NOMO-1 (cell line): Measurements from ENCODE around the gene SASH1.

ENCODE experiments used
- DNase-seq, 2 experiments: peaks; one replicate each; lab custom pipeline; 2025; ENCODE audit not compliant: unreplicated experiment in 2 of 2; lab: John Stamatoyannopoulos, UW

Gene SASH1

DNA sequence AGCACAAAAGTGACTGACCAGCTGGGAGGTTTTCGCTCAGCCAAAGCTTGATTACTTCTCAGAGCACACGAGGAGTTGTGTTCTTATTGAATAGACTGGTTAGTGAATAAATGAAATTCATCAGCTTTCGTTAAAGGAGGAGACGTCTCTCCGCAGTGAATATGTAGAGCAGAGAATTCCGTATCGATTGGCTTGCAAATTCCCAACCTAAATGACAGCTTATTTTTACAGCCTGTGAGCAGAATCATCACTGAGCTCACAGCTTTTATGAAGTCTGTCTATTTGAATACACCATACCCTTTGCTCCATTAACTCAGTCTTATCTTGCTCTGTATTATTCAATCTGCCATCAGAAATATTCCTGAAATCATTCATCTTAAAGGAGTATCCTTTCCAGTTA lies 192.7 kb downstream of the SASH1 start:
- no peak for DNase-seq

DNA sequence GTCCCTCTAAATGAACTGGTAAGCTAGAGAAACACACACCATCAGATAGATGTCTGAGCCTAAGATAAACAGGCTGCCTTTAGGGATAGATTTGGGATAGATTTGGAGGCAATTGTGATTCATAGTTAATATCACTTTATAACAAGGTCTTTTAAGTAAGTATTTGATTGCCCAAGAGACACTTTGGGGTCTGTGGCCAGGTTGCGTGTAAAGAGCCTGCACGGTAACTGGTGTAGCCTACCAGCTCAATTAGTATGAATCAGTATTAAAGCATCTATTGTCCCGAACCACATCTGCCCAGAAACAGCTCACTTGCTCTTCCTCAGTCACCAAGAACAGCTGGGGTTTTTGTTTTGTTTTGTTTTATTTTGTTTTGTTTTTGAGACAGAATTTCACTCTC lies 193.3 kb downstream of the SASH1 start:
- no peak for DNase-seq

DNA sequence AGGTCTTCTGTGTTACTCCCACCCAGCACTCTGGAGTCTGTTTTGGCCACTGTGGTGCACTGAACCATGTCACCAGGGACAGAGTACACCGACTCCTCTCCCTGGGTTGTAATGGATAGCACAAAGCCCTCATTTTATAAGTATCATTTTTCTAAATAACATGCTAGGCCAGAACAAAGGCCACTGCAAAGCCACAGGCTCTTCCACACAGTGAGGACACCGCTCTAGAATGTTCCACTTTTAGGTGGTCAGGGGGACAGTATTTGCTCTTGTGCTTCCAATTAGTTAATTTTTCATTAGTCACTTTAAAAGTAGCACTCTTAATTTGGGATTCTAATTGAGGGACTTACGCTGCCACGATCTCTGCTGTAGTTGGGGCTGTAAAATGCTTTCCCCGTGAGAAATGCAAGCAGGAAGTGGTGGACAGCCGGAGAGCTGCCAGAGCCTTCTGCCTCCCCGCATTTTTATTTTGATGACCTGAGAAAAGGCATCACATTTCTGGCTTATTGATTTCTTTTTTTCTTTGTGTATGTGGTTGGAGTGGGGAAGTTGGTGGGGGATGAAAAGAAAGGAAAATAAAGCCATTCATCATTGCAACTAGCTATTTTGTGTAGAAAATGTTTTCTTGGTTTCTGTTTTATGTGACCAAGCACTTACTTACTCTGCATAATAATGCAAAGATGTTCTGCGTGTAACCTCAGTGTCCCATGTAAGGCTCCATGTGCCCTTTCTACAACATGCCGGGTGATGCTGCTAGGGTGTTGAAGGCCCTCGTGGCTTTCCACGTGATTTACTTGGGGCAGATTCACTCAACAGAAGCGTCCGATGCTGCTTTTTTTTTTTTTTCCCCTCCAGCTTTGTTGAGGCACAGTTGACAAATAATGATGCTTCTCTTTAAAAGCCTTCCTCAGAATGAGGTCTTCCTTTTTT lies 195.9 kb downstream of the SASH1 start:
- no peak for DNase-seq

DNA sequence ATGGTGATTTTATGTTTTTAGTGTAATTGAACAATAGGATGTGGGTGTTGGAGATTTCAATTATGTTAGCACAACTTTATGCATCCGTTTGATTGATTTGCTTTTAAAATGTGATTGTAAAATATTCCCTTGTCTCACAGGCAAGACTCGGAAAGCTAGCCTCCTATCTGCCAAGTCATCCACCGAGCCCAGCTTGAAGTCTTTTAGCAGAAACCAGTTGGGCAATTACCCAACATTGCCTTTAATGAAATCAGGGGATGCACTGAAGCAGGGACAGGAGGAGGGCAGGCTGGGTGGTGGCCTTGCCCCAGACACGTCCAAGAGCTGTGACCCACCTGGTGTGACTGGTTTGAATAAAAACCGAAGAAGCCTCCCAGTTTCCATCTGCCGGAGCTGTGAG lies 200.9 kb downstream of the SASH1 start:
- no peak for DNase-seq

DNA sequence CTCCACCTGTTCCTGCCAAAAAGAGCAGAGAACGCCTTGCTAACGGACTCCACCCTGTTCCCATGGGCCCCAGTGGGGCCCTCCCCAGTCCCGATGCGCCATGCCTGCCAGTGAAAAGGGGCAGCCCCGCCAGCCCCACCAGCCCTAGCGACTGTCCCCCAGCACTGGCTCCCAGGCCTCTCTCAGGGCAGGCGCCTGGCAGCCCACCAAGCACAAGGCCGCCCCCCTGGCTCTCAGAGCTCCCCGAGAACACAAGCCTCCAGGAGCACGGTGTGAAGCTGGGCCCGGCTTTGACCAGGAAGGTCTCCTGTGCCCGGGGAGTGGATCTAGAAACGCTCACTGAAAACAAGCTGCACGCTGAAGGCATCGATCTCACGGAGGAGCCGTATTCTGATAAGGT lies 201.8 kb downstream of the SASH1 start:
- no peak for DNase-seq

DNA sequence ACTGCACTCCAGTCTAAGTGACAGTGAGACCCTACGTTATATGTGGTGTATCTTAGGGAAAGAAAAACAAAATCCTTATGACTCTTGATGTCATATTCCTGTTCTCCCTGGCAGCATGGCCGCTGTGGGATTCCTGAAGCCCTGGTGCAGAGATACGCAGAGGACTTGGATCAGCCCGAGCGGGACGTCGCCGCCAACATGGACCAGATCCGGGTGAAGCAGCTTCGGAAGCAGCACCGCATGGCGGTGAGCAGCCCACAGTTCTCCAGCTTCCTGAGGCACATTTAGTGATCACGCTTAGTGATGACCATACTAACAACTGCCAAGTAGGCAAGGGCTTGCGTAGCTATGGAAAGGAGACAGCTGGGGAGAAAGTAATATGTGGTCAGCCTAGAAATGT lies 203.3 kb downstream of the SASH1 start:
- no peak for DNase-seq

DNA sequence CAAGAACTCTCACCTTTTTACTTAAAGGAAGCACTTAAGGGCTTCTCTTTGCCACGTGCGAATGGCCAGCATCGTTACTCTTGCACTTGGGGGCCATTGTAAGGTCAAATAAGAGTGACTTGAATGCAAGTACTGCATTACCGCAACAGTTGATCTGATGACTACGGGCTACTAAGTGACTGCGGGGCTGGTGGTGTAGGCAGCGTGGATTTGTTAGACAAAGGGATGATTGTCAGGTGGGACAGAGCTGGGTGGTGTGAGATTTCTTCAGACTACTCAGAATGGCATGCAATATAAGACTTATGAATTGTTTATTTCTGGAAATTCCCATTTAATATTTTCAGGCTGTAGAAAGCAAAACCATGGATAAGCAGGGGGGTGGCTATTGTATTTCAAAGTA lies 204.5 kb downstream of the SASH1 start:
- DNase-seq: no peak

DNA sequence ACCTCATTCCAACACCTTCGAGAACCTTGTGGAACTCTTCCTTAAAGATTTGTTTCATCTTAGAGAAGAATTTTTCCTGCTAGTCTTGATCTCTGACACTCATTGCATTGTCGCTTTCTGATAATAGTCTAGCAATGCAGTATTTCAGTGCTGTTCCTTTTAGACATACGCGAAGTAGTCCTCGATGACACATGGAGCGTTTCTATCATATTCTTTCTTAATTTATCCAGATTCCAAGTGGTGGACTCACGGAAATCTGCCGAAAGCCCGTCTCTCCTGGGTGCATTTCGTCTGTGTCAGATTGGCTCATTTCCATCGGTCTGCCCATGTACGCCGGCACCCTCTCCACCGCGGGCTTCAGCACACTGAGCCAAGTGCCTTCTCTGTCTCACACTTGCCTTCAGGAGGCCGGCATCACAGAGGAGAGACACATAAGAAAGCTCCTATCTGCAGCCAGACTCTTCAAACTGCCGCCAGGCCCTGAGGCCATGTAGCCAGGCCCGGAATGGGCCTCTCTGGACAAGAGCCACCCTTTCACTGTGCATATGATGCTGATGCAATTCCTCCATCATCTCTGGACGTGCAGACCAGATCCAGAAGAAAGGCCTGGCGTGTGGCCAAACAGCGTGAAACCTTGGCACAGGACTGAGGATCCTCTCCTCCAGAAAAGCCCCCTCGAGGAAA lies 205.6 kb downstream of the SASH1 start:
- no peak for DNase-seq

DNA sequence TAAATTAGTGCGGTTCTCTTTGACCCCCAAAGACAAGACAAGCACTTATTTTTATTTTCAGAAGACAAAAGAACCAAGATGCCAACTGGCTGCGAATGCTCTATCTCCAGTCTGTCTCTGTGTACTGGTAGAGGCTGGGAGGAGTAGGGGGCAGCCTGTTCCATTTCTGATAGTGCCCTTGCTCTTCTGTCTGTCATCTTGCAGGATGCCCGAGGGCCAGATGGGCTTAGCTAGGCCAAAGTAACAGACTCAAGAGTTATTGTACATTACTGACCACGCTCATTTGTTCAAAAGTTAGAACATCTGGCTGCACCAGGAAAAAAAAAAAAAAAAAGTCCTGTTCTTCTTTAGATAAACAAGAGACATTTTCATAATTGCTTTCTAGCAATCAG lies 206.1 kb downstream of the SASH1 start:
- DNase-seq: no peak

DNA sequence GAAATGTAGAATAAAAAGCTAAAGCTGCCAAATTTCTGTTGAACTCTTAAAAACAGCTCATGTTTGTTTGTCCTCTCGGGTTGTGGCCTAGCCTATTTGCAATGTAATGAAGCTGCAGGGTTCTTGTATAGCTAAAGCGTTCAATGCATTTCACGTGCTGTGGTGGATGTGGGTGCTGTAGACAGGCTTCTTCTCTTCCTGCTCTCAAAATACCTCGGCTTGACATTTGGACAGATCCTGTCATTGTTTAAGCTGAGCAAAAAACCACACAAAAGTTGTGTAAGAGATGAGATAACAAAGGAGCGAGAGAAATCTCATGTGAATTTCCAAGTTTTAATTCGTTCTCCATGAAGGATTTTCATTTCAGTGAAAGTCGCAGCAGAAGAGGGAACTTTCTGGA lies 207.9 kb downstream of the SASH1 start:
- no peak for DNase-seq

DNA sequence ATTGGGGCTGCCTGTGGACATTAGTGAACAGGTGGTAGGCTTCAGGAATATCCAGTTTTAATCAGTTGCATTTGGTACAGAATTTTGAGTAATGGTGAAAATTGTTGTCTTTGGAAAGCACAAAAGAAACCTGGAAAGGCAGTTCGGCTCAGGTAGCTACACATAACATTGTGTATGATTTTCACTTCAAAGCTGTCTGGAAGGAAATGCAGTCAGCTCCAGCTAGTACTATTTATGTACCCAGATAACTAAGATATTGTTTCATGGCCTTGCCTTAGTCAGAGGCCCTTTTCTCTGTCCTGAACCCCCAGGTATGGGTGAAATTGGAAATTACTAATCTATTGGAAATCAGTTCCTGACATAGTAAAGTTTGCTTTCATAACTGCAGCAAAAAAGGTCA lies 208.6 kb downstream of the SASH1 start:
- no peak for DNase-seq

DNA sequence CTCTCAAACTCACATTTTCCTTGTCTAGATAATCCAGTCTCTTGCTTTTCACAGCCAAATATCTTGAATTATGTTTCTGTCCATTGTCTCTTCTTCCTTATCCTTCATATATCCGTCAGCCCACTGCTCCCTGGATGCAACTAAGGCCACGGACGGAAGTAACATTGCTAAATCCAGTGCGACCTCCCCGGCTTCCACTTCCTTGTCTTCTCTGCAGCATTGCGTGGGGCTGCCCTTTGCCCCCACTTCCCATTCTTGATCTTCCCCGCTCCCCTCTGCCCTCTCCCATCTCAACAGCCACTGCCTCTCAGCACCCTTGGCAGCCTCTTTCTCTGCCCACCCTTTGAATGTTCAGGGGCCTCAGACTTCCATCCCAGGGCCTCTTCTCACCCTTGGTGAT lies 213.8 kb downstream of the SASH1 start:
- peak; percentile 14 to 17 for DNase-seq

DNA sequence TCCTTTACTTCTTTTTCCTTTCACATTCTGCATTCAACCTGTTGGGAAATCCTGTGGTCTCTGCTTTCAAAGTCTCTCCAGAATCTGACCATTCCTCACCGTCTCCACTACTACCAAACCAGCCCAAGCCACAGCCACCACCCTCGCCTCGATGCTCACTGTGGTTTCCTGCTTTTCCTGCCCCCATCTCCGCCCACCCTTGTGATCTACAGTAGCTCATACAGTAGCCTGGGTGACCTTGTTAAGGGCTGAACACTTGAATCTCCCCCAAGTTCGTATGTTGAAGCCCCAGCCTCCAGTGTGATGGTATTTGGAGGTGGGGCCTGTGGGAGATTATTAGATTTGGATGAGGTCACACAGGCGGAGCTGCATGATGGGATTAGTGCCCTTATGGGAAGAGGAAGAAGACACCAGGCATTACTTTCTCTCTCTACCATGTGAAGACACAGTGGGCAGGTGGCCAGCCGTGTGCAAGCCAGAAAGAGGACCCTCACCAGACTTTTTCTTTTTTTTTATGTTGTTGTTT lies 215.2 kb downstream of the SASH1 start:
- peak; percentile 70 to 83 for DNase-seq

DNA sequence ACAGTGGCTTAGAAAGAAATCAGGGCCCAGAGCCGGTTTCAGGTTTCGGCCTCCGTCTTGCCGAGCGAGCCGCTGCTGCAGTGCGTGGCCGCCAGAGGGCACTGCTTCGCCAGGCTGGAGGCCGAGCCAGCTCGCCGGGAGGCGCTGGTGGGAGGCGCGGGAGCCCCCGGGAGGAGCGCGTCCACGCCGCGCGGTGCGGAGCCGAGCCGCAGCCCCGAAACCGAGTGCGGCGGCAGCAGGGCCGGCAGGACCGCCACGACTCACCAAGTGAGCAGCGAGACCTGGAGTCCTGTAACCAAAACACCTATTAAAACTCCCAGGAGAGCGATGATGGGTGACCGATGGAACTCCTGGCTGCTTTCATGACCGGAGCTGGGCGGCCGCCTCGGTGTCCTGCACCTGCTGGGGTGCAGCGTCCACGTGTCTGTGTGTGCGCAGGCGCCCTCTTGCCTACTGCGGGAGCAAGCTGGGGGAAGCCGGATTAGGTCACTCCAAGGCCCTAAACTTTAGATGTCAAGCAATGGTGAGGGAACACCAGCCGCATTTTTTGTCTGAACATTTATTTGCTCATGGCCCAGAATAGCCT lies 217.3 kb downstream of the SASH1 start:
- DNase-seq: peak; percentile 43 to 52

DNA sequence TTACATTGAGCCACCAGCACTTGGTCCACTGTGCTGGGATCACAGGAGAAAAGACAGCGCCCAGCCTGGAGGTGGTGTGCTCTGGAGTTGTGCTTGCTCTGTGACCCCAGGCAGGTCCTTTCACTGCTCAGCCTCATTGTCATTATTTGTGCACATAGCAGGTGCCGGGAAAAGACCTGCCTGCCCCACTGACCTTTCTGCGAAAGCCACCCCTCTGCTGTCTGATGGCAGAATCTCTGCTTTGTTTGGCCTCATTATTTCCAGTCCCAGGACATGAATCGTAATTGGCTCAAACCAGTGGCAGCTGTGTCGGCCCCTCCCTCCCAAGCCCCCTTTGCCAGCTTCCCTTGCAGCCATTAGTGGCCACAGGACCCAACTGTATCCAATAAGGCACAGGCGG lies 219.0 kb downstream of the SASH1 start:
- DNase-seq: no peak

DNA sequence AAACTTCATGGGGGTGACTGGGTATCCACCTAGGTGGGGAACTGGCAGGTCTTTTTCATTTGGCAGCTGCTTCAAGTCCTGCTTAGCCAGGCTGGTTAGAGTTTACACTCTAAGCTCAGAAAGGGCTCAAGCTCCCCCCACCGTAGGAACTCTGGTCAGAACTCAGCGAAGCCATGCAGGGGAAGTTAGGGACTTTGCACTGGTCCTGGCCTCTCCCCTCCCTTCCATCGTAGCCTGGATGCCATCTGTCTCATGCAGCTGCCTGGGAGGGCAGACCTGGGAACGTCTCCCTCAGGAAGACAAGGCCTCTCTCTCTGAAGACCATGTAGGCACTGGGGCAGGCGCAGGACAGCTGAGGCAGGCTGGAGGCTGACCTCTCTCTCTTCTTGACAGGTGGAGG lies 220.4 kb downstream of the SASH1 start:
- no peak for DNase-seq

DNA sequence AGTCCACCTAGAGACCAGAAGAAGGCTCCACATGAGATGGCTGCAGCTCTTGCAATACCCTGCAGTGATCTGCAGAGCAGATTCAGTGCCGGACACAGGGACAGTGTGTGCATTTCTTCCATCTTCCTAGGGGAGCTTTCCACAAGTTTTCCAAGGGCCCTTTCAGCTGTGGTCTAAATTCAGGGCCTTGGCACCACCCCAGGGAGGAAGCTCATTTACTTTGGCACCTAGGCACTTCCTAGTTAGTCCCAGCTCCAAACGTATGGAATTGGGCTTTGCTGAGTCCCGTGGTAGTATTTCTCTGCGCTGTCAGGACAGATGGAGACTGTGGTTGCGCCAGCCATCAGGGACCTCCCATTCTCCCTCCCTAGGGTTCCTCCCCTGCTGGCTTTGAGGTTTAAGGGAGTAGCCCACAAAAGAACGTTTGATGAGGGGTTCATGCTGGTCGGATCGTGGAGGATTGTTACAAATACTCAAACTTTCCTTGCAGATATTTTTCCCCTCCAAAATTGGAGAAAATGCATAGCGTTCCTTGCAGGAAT lies 221.9 kb downstream of the SASH1 start:
- no peak for DNase-seq

DNA sequence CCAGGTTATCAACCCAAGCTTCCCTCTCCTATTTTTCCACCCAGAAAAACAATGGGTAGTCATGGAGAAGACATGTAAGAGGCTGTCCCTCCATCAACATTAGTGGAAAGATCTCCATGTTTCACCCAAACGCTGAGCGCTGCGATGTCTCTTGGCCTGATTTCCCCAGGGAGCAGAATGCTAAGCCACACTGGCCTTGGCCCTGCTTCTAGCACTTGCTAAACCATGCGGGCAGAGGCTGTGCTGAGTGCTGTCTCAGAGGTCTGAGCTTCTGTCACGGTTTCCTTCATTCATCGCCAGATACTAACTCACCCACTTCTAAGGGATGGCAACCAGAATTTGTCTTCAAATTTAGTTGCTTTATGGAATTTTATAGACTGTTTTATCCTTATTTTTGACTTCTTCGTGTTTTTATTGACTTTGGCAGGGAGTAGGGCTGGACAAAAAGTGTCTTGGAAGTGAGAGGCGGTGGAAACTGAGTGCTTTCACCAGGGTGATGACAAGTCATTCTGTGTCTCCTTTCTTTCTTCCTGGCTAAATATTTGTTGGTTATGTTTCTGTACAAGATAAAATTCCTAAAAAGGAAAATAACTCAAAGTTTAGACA lies 222.8 kb downstream of the SASH1 start:
- DNase-seq: no peak

DNA sequence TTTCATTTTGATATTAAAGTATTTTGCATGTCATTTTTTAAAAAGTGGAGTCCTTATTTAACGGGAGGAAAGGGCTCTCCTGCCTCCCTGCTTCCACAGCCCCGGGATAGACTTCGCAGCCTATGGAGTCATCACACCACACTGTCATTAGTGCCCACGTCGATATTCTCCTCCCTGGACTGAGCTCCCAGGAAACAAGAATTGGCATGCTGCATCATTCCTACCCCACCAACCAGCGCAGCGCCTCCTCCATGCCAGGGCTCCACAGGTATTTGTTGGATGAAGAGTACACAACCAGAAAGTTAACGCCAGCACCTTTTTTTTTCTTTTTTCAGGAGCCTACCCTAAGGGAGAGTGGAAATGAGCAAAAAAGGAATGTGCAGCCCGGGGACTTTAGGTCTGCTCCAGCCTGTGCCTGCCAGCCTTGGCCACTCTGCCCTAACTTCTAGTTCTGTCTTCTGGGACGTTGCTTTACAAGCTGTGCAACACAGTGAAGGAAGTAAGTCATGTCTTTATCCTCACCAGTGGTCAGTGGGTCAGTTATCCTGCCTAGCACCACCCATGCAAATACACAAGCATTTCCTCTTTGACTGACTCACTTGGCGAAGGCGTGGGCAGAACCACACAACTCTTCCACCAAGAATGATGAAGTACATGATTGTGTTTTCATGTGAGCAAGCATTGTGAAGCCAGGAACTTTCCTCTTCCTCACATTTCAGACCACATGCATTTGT lies 223.5 kb downstream of the SASH1 start:
- DNase-seq: peak; percentile 33 to 53

DNA sequence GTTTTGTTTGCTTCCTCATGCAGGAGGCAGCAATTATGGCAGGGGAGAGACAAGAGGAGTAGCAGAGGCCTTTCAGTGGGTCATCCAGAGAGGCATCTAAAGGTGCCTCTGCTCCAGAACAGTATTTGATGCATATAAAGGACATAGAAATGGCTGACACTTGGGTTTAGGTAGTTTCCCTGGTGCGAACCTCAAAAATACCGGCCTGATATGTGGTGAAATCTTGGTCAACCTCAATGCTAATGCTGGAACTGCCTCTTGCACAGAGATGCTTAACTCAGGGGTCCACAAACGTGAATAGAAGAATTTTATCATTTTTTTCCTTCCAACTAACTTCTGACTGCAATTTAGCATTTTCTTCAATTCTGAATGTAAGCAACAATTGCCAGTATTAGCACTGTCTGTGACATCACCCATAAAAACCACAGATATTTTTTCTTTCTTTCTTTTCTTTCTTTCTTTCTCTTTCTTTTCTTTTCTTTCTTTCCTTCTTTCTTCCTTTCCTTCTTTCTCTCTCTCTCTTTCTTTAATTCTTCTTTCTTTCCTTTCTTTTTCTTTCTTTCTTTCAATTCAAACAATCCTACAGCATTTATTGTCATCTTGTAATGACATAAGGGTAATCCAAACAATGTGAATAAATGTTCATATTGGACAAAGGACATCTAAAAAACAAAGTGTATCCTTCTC lies 224.2 kb downstream of the SASH1 start:
- peak in 1 of 2 experiments; percentile 48 for DNase-seq
